Transverse colon (tissue), 3 donors: ENCODE results near the gene PFDN2.

Experiments
- POLR2A ChIP-seq: fragments of 450-650 bp; IDR thresholded peaks from one replicate; pipeline ENCODE4 v1.6.1; 2016; ENCODE audit warnings: antibody characterized with exemption, mild to moderate bottlenecking, moderate library complexity
- POLR2AphosphoS5 ChIP-seq, 3 donors: sonication (generic); formaldehyde crosslinking; IDR thresholded peaks; one replicate each; pipeline ENCODE4 v1.6.1; 2016; ENCODE audit warnings: antibody characterized with exemption in 3 of 3

DNA sequence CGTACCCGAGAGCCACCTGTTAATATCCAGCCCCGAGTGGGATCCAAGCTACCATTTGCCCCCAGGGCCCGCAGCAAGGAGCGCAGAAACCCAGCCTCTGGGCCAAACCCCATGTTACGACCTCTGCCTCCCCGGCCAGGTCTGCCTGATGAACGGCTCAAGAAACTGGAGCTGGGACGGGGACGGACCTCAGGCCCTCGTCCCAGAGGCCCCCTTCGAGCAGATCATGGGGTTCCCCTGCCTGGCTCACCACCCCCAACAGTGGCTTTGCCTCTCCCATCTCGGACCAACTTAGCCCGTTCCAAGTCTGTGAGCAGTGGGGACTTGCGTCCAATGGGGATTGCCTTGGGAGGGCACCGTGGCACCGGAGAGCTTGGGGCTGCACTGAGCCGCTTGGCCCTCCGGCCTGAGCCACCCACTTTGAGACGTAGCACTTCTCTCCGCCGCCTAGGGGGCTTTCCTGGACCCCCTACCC, 42.9 kb upstream of the PFDN2 start:
- TF ChIP-seq POLR2AphosphoS5 (IDR thresholded peaks at IDR 0.05) (no peak), POLR2A (no peak)
